ENCODE results near the gene LAMP2.
A peak's percentile ranks its signal among the peaks of the same experiment; 100 is the strongest.
"Not testable (repeated sequence)": the region's sequence is repeated elsewhere in the genome, so short reads cannot be mapped to it uniquely, and the experiment has no call there.

LAMP2 gene

DNA sequence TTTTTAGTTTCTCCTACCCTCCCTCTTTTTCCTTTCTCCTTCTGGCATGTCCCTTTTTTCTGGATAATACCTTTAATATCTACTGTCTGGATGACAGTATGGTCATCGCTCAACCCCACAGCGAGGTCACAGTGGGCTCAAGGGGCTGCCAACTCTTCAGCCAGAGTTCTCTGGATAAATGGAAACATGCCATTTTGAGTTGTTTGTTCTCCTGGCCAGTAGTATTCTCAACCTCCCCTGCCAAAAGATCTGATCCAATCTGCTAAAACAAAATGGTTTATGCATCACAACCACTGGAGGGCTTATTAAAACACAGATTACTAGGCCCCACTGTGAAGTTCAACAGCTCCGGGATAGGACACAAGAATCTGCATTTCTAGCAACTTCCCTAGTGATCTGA lies 5.0 kb upstream of the LAMP2 start:
- Mint-ChIP-seq H3K4me1 (ENCODE audit: low read depth) (peaks cover 6% of the 10 kb centered on the region), H3K36me3 (ENCODE audit: low read depth) (no peaks in the 10 kb centered on the region), H3K27ac (no peak overlapping the region)

DNA sequence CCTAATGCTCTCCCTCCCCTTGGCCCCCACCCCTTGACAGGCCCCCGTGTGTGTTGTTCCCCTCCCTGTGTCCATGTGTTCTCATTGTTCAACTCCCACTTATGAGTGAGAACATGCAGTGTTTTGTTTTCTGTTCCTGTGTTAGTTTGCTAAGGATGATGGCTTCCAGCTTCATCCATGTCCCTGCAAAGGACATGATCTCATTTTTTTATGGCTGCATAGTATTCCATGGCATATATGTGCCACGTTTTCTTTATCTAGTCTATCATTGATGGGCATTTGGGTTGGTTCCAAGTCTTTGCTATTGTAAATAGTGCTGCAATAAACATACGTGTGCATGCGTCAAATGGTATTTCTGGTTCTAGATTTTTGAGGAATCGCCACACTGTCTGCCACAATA lies 561 bp upstream of the LAMP2 start:
- H3K27me3 Mint-ChIP-seq (ENCODE audit: low read depth); H3K27ac Mint-ChIP-seq: not testable (repeated sequence)

More for the DNA sequence above, 5.0 kb upstream of the LAMP2 start:
- Mint-ChIP-seq H3K9me3 (no peaks in the 10 kb centered on the region), H3K27me3 (ENCODE audit: low read depth) (no peaks in the 10 kb centered on the region), H3K4me3 (no peak overlapping the region)

DNA sequence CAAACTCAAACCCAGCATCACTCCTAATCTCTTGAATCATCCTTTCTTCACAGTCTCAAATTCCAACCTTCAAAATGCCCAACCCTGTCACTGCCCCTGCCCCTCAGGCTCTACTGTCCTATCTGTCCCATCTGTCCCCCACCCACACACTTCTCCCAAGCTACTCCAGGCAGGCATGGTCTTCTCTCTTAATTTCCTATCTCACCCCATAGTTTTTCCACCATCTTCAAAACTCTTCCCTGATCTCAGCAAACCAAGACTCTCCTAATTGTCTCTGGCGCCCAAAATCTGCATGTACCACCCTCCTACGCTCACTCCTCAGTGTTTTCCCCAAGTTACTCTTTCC lies 644 bp downstream of the LAMP2 start:
- Mint-ChIP-seq H3K27ac (peak overlapping the region; percentile 89), H3K4me3 (peak overlapping the region; percentile 96), H3K36me3 (ENCODE audit: low read depth) (peaks cover 3% of the 10 kb centered on the region), H3K9me3 (no peaks in the 10 kb centered on the region), H3K27me3 (ENCODE audit: low read depth) (no peaks in the 10 kb centered on the region), H3K4me1 (ENCODE audit: low read depth) (peaks cover 20% of the 10 kb centered on the region)

More for the DNA sequence above, 561 bp upstream of the LAMP2 start:
- H3K4me1 Mint-ChIP-seq (ENCODE audit: low read depth) = peaks cover 16% of the 10 kb centered on the region
- H3K4me3 Mint-ChIP-seq = peak overlapping the region; percentile 77
- not testable (repeated sequence) for H3K9me3 Mint-ChIP-seq; H3K36me3 Mint-ChIP-seq (ENCODE audit: low read depth)

DNA sequence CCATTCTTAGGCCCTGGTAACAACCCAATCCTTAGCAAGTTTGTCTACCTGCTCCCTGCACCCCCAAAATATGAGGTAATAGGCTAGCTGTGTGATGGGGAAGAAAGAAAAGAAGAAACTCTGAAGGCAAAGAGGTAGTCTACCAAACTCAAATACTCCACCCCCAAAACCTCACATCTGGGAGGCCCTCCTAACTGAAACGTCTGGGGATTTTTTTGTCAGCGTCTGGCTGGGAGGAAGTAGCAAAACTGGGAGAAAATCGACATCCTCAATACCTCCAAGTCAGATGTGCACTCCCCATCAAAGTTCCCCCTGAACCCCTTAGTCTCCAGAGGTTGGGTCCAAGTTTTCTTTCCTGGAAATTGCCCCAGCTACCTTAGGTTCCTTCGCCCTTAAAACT lies 1.0 kb downstream of the LAMP2 start:
- Mint-ChIP-seq H3K9me3 (no peaks in the 10 kb centered on the region), H3K27ac (peak overlapping the region; percentile 89), H3K4me3 (peak overlapping the region; percentile 96), H3K27me3 (ENCODE audit: low read depth) (no peaks in the 10 kb centered on the region), H3K4me1 (ENCODE audit: low read depth) (peaks cover 20% of the 10 kb centered on the region), H3K36me3 (ENCODE audit: low read depth) (peaks cover 3% of the 10 kb centered on the region)

DNA sequence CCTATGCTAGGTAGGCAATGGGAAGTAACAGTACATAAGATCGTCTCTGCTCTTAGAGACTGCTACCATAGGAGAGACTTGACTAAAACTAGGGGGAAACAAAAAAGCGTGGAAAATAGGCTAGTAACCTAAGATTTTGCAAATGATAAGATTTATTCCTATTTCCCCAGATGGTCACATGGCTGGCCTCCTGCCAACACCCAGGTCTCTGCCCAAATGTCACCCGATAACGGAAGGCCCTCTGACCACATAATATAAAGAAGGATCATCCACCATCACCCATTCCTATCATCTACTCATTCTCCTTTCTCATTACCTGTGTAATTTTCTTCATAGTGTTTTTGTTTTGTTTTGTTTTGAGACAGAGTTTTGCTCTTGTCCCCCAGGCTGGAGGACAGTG lies 4.7 kb downstream of the LAMP2 start:
- no peak overlapping the region for H3K27ac Mint-ChIP-seq
- peaks cover 17% of the 10 kb centered on the region for H3K4me1 Mint-ChIP-seq (ENCODE audit: low read depth)
- no peaks in the 10 kb centered on the region for H3K9me3 Mint-ChIP-seq
- H3K27me3 Mint-ChIP-seq (ENCODE audit: low read depth) = no peaks in the 10 kb centered on the region
- H3K4me3 Mint-ChIP-seq = no peak overlapping the region
- peaks cover 3% of the 10 kb centered on the region for H3K36me3 Mint-ChIP-seq (ENCODE audit: low read depth)

DNA sequence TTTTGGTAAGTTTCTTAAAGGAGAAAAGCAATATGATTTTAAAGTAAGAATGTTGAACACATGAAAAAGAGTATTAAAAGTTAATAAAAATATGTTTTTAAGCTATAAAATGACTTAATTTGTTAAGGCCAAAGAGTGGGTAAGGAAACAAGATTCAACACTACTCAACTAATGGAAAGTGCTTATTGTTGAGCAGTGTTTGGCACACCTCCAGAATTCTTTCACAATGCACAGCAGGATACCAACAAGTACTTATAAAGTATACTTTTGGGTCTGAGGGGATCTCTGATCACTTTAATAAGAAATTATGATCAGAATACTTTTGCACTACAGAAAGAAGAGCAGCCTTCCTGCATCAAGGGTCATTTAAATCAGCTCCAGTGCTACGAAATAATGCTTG lies 5.9 kb downstream of the LAMP2 start:
- H3K9me3 Mint-ChIP-seq = no peaks in the 10 kb centered on the region
- no peaks in the 10 kb centered on the region for H3K27me3 Mint-ChIP-seq (ENCODE audit: low read depth)
- H3K4me1 Mint-ChIP-seq (ENCODE audit: low read depth) = peaks cover 24% of the 10 kb centered on the region
- no peak overlapping the region for H3K4me3 Mint-ChIP-seq
- no peak overlapping the region for H3K27ac Mint-ChIP-seq
- no peaks in the 10 kb centered on the region for H3K36me3 Mint-ChIP-seq (ENCODE audit: low read depth)

DNA sequence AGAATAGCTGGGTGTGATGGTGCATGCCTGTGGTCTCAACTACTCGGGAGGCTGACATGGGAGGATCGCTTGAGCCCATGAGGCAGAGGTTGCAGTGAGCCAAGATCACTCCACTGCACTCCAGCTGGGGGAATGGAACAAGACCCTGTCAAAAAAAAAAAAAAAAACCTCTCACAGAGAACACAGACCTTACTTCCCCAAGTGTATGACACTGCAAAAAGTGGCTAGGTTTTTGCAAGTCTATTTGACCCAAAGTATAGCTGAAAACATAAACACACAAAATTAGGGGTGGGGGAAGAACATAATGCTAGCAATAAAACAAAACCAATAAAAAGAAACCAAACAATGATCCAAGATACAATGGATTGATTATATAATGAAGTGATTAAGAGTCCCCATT lies 6.7 kb downstream of the LAMP2 start:
- peaks cover 29% of the 10 kb centered on the region for H3K4me1 Mint-ChIP-seq (ENCODE audit: low read depth)
- no peaks in the 10 kb centered on the region for H3K9me3 Mint-ChIP-seq
- H3K27me3 Mint-ChIP-seq (ENCODE audit: low read depth) = no peaks in the 10 kb centered on the region
- H3K4me3 Mint-ChIP-seq = no peak overlapping the region
- no peak overlapping the region for H3K27ac Mint-ChIP-seq
- no peaks in the 10 kb centered on the region for H3K36me3 Mint-ChIP-seq (ENCODE audit: low read depth)

DNA sequence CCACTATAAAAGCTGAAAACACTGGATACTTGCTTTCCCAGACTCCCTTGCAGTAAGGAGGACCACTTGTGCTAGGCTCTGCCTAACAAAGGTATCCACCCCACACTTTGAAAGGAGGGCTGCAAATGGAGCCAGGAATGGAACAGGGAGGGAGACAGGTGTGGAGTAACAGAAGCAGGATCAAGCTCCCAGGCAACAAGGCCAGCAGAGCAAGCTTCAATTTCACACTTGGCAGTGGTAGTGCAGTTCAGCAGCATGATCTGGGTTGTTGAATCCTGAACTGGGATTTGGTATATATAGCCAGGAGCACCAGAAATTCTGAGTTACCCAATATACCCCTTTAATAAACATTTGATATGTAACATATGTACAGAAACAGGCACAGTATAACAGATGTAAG lies 9.8 kb downstream of the LAMP2 start:
- Mint-ChIP-seq H3K9me3 (no peaks in the 10 kb centered on the region), H3K27ac (no peak overlapping the region), H3K4me3 (no peak overlapping the region), H3K4me1 (ENCODE audit: low read depth) (peaks cover 26% of the 10 kb centered on the region), H3K27me3 (ENCODE audit: low read depth) (no peaks in the 10 kb centered on the region), H3K36me3 (ENCODE audit: low read depth) (peaks cover 5% of the 10 kb centered on the region)

DNA sequence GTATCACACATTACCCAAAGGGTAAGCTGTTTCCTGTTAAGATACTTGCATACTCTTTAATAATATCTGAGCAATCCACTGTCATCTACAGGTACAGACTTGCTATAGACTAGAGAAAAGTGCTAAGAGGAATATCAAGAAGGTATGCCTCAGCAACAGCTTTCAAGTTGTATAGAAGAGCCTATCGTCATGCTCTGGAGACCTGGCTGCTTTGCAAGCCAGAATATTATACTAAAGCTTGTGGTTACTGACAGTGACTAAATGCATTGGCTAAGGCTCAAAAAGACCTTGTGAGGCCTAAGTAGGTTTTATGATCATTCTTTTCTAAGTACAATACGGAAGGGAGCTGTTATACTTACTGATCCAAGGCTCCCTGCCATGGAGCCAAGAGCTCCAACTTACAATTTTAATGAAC lies 11.3 kb downstream of the LAMP2 start:
- H3K27me3 Mint-ChIP-seq (ENCODE audit: low read depth) = no peaks in the 10 kb centered on the region
- H3K36me3 Mint-ChIP-seq (ENCODE audit: low read depth) = peaks cover 9% of the 10 kb centered on the region
- H3K4me1 Mint-ChIP-seq (ENCODE audit: low read depth) = peaks cover 29% of the 10 kb centered on the region
- no peaks in the 10 kb centered on the region for H3K9me3 Mint-ChIP-seq
- H3K4me3 Mint-ChIP-seq = peak overlapping the region; percentile 67
- H3K27ac Mint-ChIP-seq = peak overlapping the region; percentile 41

DNA sequence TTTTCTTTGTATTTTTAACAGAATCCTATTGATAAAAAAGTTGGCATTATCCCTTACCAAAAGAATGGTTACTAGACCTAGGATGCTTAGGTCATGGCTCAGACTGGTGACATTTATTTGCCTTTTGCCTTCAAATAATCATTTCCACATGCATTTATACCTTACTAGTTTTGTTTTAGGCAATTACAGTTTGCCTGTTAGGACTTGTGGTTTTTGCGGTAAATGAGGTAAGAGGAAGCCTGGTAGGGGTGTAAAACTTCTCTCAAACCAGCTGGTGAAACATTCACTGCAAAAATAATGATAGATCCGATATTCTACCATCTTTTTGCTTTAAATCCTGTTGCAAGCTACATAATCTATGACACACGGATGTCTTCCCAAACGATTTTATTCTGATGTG lies 12.1 kb downstream of the LAMP2 start:
- Mint-ChIP-seq H3K9me3 (no peaks in the 10 kb centered on the region), H3K36me3 (ENCODE audit: low read depth) (peaks cover 13% of the 10 kb centered on the region), H3K4me1 (ENCODE audit: low read depth) (peaks cover 33% of the 10 kb centered on the region), H3K27me3 (ENCODE audit: low read depth) (no peaks in the 10 kb centered on the region), H3K27ac (peak overlapping the region; percentile 59), H3K4me3 (peak overlapping the region; percentile 67)

DNA sequence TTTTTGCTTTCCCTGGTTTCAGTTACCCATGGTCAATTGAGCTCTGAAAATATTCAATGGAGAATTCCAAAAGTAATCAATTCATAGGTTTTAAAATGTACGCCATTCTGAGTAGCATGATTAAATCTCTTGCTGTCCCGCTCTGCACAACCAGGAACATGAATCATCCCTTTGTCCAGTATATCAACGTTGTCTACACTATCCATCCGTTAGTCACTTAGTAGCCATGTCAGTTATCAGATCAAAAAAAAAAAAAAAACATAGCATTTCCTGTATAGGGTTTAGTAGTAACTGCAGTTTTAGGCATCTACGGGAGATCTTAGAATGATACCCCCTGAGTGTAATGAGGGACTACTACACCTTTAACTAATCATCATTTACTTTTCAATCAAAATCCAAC lies 15.1 kb downstream of the LAMP2 start:
- Mint-ChIP-seq H3K4me3 (no peak overlapping the region), H3K36me3 (ENCODE audit: low read depth) (peaks cover 13% of the 10 kb centered on the region), H3K9me3 (no peaks in the 10 kb centered on the region), H3K27ac (no peak overlapping the region), H3K4me1 (ENCODE audit: low read depth) (peaks cover 28% of the 10 kb centered on the region), H3K27me3 (ENCODE audit: low read depth) (no peaks in the 10 kb centered on the region)

DNA sequence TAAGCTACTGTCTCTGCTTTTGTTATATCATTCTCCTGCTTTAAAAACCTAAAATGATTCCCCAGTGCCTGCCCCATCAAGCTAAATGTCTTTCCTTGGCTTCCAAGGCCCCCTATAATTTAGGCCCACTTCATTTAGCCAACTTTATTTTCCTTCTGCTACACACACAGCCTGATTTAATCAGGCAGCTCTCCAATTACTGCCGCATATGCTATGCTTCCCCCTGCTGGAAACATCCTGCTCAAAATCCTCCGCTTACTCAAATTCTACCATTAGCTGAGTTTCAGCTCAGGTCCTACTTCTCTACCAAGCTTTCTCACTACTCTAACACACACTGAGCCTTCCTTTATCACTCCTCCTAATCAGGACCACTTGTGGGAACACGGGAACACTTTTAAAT lies 17.0 kb downstream of the LAMP2 start:
- H3K9me3 Mint-ChIP-seq = no peaks in the 10 kb centered on the region
- H3K4me1 Mint-ChIP-seq (ENCODE audit: low read depth) = peaks cover 11% of the 10 kb centered on the region
- no peaks in the 10 kb centered on the region for H3K27me3 Mint-ChIP-seq (ENCODE audit: low read depth)
- no peak overlapping the region for H3K4me3 Mint-ChIP-seq
- H3K27ac Mint-ChIP-seq = no peak overlapping the region
- peaks cover 14% of the 10 kb centered on the region for H3K36me3 Mint-ChIP-seq (ENCODE audit: low read depth)

DNA sequence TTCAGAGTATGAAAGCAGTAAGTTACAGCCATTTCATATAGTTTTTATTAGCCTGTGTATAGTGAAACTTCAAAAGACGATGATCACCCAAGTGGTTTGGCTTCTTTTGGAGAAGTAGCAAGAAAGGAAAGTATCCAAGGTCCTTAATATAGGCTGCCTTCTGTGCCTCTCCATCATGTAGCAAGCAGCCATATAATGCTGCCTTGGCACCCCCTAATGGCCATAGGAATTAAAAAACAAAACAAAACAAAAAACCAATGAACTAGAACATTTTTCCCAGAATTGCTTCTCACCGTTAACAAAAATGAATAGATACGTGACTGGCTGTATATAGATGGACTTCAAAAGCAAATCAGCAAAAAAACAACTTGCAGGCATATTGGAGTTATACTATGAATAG lies 18.9 kb downstream of the LAMP2 start:
- H3K4me3 Mint-ChIP-seq = no peak overlapping the region
- H3K9me3 Mint-ChIP-seq = no peaks in the 10 kb centered on the region
- no peak overlapping the region for H3K27ac Mint-ChIP-seq
- no peaks in the 10 kb centered on the region for H3K27me3 Mint-ChIP-seq (ENCODE audit: low read depth)
- H3K4me1 Mint-ChIP-seq (ENCODE audit: low read depth) = peaks cover 10% of the 10 kb centered on the region
- peaks cover 17% of the 10 kb centered on the region for H3K36me3 Mint-ChIP-seq (ENCODE audit: low read depth)

DNA sequence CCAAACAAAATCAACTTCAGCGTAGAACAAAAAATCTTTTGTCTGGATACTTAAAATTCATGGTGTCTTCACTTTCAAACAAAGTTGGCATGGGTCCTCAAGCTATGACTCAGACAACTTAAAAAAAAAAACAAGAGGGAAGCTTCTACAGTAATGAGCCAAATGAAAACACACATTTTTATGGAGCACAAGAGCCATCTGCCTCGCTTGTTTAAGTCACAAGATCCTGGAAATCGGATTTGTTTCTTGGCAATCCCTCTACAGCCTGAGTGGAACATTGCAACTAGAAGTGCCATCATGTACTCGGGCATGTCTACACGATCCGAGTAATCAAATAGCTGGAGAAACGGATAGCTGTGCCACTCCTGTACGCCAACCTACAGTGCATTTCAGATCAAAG lies 22.6 kb downstream of the LAMP2 start:
- Mint-ChIP-seq H3K27me3 (ENCODE audit: low read depth) (no peaks in the 10 kb centered on the region), H3K27ac (no peak overlapping the region), H3K4me3 (no peak overlapping the region), H3K9me3 (no peaks in the 10 kb centered on the region), H3K4me1 (ENCODE audit: low read depth) (peaks cover 2% of the 10 kb centered on the region), H3K36me3 (ENCODE audit: low read depth) (peaks cover 30% of the 10 kb centered on the region)

DNA sequence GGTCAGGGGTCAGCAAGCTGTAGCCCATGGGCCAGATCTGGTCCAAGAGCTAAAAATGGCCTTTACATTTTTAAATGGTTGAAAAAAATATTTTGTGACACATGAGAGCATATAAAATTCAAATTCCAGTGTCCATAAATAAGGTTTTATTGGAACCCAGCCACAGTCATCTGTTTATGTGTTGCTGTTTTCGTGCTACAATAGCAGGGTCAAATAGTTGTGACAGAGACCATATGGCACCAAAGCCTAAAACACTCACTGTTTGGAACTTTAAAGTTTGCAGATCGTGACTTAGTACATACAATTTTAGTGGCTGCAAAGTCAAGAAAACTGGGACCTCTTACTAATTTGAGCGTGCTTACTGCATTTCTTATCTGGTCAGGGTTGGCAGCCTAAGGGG lies 29.2 kb downstream of the LAMP2 start:
- H3K27ac Mint-ChIP-seq = no peak overlapping the region
- no peaks in the 10 kb centered on the region for H3K27me3 Mint-ChIP-seq (ENCODE audit: low read depth)
- peaks cover 30% of the 10 kb centered on the region for H3K36me3 Mint-ChIP-seq (ENCODE audit: low read depth)
- H3K4me3 Mint-ChIP-seq = no peak overlapping the region
- H3K4me1 Mint-ChIP-seq (ENCODE audit: low read depth) = no peaks in the 10 kb centered on the region
- H3K9me3 Mint-ChIP-seq = no peaks in the 10 kb centered on the region

DNA sequence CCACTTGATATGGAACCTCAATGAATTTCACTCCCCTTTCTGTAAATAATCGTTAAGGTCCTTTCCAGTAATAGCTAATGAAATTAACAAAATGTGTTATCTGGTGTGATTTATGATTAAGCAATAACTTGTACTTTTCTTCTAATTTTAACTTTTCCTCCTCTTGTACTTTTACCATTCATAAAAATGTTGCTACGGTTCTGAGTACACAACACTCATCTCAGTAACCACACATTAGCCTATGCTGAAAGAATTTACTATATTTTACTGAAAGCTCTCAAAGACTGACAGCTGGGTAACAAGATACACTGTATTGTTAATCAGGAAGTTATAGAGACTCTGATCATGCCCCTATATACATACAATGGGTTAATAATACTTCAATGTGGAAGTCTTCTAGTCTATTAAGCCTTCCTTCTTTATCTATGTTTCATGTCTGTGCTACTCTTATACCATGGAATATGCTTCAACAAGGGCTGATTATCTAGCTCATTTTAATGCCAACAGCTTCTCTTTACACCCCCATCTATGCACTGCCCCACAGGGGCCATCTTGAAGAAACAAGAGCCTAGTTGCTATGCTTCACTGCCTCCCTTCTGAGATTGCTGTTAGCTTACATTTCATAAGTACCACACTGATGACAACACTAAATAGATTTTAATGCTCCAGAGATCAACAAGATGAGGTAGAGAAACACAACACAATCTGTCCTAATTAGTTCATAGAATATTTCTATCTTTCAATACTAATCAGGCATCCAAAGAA lies 39.1 kb downstream of the LAMP2 start:
- Mint-ChIP-seq H3K27ac (no peak overlapping the region), H3K36me3 (ENCODE audit: low read depth) (peaks cover 10% of the 10 kb centered on the region), H3K27me3 (ENCODE audit: low read depth) (no peaks in the 10 kb centered on the region), H3K4me3 (no peak overlapping the region), H3K4me1 (ENCODE audit: low read depth) (peaks cover 10% of the 10 kb centered on the region), H3K9me3 (no peaks in the 10 kb centered on the region)

Measured in T-helper 1 cell treated with Interleukin-12 subunit alpha and Interleukin-12 subunit beta and Interleukin-4 antibody, amounts not matched to agents 30 μg/mL and 1 μg/mL, for 36 hours (primary cell).